Astrocyte of the spinal cord (primary cell): ENCODE measurements around the gene PCDHGA2.

Experiments
- DNase-seq: peaks from one replicate; pipeline ENCODE4 v3.0.0; 2011; ENCODE audit warnings: low read depth, low spot score
- H3K4me3 ChIP-seq: 2 replicates; pipeline ENCODE4 v1.5.1; 2011; ENCODE audit warnings: low read depth, mild to moderate bottlenecking, low read length, moderate library complexity
- CTCF ChIP-seq: IDR thresholded peaks from 2 replicates; pipeline ENCODE4 v1.5.1; 2012; ENCODE audit warnings: low read depth, mild to moderate bottlenecking, low read length, inconsistent platforms
- in situ Hi-C: cut with HindIII; loops from 2 replicates; pipeline ENCODE4 v1.10.0; 2017; ENCODE audit warnings: low sequenced_read_pairs

Gene PCDHGA2

GRCh38 chr5:141362719-141363118, 24.2 kb downstream of the PCDHGA2 start:
- no peak for DNase-seq
- in situ Hi-C loops, result no loop called here
- H3K4me3 ChIP-seq, result no peak overlapping the region
- TF ChIP-seq CTCF, result no peak

DNA sequence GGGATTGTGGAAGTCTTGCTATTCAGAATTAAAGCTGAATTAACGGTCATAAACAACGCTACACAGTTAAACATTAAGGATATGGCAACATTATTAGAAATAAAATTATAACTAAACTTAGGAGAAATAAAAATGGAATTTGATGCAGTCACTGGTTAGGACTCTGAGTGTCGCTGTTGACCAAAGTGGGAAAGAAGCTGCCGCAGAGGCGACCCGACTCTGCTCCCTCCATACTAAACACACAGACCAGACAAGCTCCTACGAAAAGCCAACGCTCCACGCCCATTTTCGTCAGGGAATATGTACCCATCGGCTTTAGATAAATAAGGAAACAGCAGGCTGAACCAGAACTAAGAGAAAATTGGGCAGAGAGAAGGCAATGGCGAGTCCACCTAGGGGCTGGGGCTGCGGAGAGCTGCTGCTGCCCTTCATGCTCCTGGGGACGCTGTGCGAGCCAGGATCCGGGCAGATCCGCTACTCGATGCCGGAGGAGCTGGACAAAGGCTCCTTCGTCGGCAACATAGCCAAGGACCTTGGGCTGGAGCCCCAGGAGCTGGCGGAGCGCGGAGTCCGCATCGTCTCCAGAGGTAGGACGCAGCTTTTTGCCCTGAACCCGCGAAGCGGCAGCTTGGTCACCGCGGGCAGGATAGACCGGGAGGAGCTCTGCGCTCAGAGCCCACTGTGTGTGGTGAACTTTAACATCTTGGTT, 25.5 kb downstream of the PCDHGA2 start, which contains the start of gene PCDHGA5:
Gene PCDHGA5, plus strand, starts transcription at position 211 of the 709 bp plus-strand sequence. Its CDS starts 169 bp downstream, at position 380.
- no peak for DNase-seq
- peak within 1 kb of the TSS; percentile 7 for H3K4me3 ChIP-seq
- in situ Hi-C loops, result no loop called here
- TF ChIP-seq CTCF, result no peak

DNA sequence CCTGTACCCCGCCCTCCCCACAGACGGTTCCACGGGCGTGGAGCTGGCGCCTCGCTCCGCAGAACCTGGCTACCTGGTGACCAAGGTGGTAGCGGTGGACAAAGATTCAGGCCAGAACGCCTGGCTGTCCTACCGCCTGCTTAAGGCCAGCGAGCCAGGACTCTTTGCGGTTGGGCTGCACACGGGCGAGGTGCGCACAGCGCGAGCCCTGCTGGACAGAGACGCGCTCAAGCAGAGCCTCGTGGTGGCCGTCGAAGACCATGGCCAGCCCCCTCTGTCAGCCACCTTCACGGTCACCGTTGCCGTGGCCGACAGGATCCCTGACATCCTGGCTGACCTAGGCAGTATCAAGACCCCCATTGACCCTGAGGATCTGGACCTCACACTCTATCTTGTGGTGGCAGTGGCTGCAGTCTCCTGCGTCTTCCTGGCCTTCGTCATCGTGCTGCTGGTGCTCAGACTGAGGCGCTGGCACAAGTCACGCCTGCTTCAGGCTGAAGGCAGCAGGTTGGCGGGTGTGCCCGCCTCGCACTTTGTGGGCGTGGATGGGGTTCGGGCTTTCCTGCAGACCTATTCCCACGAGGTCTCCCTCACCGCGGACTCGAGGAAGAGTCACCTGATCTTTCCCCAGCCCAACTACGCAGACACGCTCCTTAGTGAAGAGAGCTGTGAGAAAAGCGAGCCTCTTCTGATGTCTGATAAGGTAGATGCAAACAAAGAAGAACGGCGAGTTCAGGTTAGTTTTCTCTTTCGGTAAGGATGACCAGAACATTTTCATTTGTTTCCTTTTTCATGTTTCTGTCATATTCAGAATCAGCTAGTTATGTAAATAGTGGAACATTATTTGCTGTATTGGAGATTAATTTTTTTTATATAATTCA, 27.7 kb downstream of the PCDHGA2 start:
- no peak for TF ChIP-seq CTCF
- no peak for DNase-seq
- in situ Hi-C loops, result no loop called here
- H3K4me3 ChIP-seq, result no peak overlapping the region

DNA sequence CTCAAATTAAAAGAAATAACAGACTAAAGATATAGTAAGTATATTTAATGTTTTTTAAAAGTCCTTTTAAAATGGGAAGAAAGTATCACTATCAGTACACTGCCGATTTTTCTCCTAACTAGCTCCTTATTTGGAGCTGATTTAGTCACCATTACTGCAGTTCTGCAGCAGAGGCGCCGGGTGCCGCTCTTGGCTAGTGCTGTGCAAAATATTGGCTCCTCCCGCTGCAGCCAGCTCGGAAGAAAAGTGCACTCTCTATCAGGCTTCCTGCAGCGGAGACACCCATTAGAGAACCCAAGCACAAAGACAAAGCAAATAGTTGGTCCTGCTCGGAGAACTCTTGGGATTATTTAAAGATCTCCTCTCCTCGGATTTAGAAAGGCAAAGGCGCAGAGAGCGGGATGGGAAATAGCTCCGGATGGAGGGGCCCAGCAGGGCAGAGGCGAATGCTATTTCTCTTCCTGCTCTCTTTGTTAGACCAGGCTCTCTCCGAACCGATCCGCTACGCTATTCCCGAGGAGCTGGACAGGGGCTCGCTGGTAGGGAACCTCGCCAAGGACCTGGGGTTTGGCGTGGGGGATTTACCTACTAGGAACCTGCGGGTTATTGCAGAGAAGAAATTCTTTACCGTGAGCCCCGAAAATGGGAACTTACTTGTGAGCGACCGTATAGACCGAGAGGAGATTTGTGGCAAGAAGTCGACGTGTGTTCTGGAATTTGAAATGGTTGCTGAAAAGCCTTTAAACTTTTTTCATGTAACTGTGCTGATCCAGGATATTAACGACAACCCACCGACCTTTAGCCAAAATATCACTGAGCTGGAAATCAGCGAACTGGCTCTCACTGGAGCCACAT, 31.7 kb downstream of the PCDHGA2 start, which contains the start of gene PCDHGB3:
Gene PCDHGB3, plus strand, starts transcription at position 249 of the 855 bp plus-strand sequence. Its CDS starts 153 bp downstream, at position 402.
- TF ChIP-seq CTCF, result peak; percentile 57
- in situ Hi-C loops, result no loop called here
- DNase-seq, result peak; percentile 68
- peak within 1 kb of the TSS; percentile 38 for H3K4me3 ChIP-seq

- TF ChIP-seq CTCF, result no peak
- no peak for DNase-seq
- no peak overlapping the region for H3K4me3 ChIP-seq
- in situ Hi-C loops, result no loop called here
Observed at GRCh38 chr5:141371572-141372475, 33.3 kb downstream of the PCDHGA2 start.
